Upper lobe of left lung (tissue), 4 donors: ENCODE measurements around the gene TP63.

Experiments used
- CTCF ChIP-seq, 6 experiments: fragments of 450-650 bp in 4 of 6; fragments of 200-600 bp in 2 of 6; sonication (generic) in 2 of 6; IDR thresholded peaks; one replicate each; pipeline ENCODE4 v1.5.1; 2016 to 2019; ENCODE audit warnings: antibody characterized with exemption in 6 of 6
- POLR2A ChIP-seq, 4 donors: fragments of 450-650 bp; IDR thresholded peaks; one replicate each; pipeline ENCODE4 v1.5.1; 2016 to 2017; ENCODE audit warnings: antibody characterized with exemption in 4 of 4, mild to moderate bottlenecking in 2 of 4

GRCh38 chr3:189883113-189883753, 252.0 kb downstream of the TP63 start:
- TF ChIP-seq CTCF (IDR thresholded peaks at IDR 0.05) (no peak), POLR2A (IDR thresholded peaks at IDR 0.05) (no peak)
